Fibroblast of lung (primary cell): ENCODE measurements around the gene MICOS13. TPM values are rescaled to one million over a fixed set of nuclear protein-coding genes. Genes with fewer than 3 reads are reported as not detected.

Experiments
- DNase-seq, 2 donors: peaks; one replicate each; pipeline versions ENCODE4 v3.0.0 to v3.0.0-alpha.2; 2010; ENCODE audit warnings: low read depth in 2 of 2
- H2AFZ ChIP-seq: 2 replicates; pipeline ENCODE4 v1.5.1; 2012; ENCODE audit warnings: low read length, control low read depth, inconsistent platforms
- H3K27ac ChIP-seq: 2 replicates; pipeline ENCODE4 v1.5.1; 2011; ENCODE audit warnings: low read length, control low read depth; ENCODE audit not compliant: insufficient read depth
- H3K27me3 ChIP-seq: 2 replicates; pipeline ENCODE4 v1.5.1; 2011; ENCODE audit warnings: mild to moderate bottlenecking, low read length; ENCODE audit not compliant: control insufficient read depth, insufficient read depth
- H3K36me3 ChIP-seq: 2 replicates; pipeline ENCODE4 v1.5.1; 2011; ENCODE audit warnings: low read length; ENCODE audit not compliant: control insufficient read depth, insufficient read depth
- H3K4me1 ChIP-seq: 2 replicates; pipeline ENCODE4 v1.5.1; 2011; ENCODE audit warnings: low read length; ENCODE audit not compliant: control insufficient read depth, insufficient read depth; ENCODE audit errors: extremely low read depth
- H3K4me2 ChIP-seq: 2 replicates; pipeline ENCODE4 v1.5.1; 2011; ENCODE audit warnings: low read length, control low read depth; ENCODE audit not compliant: insufficient read depth; ENCODE audit errors: extremely low read depth
- H3K4me3 ChIP-seq, 4 experiments: fragments of 200-600 bp in 1 of 4; sonication (generic) in 1 of 4; replicated peaks in 1 of 4; 2 replicates each; pipeline ENCODE4 v1.5.1; 2011 to 2016; ENCODE audit warnings: low read length in 4 of 4, low read depth in 3 of 4, mild to moderate bottlenecking in 3 of 4, control low read depth in 2 of 4, inconsistent platforms in 1 of 4, mixed read lengths in 1 of 4; ENCODE audit not compliant: insufficient read depth in 1 of 4; ENCODE audit errors: control extremely low read depth in 1 of 4
- H3K79me2 ChIP-seq: 2 replicates; pipeline ENCODE4 v1.5.1; 2012; ENCODE audit warnings: mild to moderate bottlenecking, low read length, inconsistent platforms; ENCODE audit not compliant: control insufficient read depth, insufficient read depth
- H3K9ac ChIP-seq: 2 replicates; pipeline ENCODE4 v1.5.1; 2011; ENCODE audit warnings: mild to moderate bottlenecking, low read length, control low read depth; ENCODE audit not compliant: insufficient read depth
- H3K9me3 ChIP-seq: 2 replicates; pipeline ENCODE4 v1.5.1; 2012; ENCODE audit warnings: low read depth, low read length; ENCODE audit not compliant: control insufficient read depth, insufficient read depth
- H4K20me1 ChIP-seq: 2 replicates; pipeline ENCODE4 v1.5.1; 2011; ENCODE audit warnings: low read length; ENCODE audit not compliant: control insufficient read depth, insufficient read depth; ENCODE audit errors: extremely low read depth
- EZH2 ChIP-seq: IDR thresholded peaks from 2 replicates; pipeline ENCODE4 v1.5.1; 2012; ENCODE audit warnings: low read length, control low read depth, mild to moderate bottlenecking; ENCODE audit errors: missing control alignments
- polyA plus RNA-seq, 2 donors: library from polyadenylated mRNA; depleted of rRNA in 1 of 2; stranded (reverse) in 1 of 2; unstranded in 1 of 2; fragments of >200 nt; gene quantifications; 2 replicates each; pipeline ENCODE4 v1.2.1, GENCODE V29; 2011 to 2012; ENCODE audit warnings: missing spikeins in 1 of 2
- total RNA-seq: library from RNA; depleted of rRNA; stranded (reverse); fragments of >200 nt; gene quantifications from 2 replicates; pipeline ENCODE4 v1.2.1, GENCODE V29; 2014
- TF ChIP-seq, protein P1 (sequence below), 2 donors: IDR thresholded peaks in 1 of 2; conservative IDR thresholded peaks in 1 of 2; 1 replicate in 1 of 2; 2 replicates in 1 of 2; pipeline ENCODE4 v1.5.1; 2011 to 2012; ENCODE audit warnings: low read length in 2 of 2, control low read depth in 1 of 2, inconsistent platforms in 1 of 2, low read depth in 1 of 2, mild to moderate bottlenecking in 1 of 2

The MICOS13 gene
- total and polyA plus RNA-seq, 2 donors (not counting 1 experiment from before 2014, with no cell fraction given): 20.8 to 73.5 TPM

DNA sequence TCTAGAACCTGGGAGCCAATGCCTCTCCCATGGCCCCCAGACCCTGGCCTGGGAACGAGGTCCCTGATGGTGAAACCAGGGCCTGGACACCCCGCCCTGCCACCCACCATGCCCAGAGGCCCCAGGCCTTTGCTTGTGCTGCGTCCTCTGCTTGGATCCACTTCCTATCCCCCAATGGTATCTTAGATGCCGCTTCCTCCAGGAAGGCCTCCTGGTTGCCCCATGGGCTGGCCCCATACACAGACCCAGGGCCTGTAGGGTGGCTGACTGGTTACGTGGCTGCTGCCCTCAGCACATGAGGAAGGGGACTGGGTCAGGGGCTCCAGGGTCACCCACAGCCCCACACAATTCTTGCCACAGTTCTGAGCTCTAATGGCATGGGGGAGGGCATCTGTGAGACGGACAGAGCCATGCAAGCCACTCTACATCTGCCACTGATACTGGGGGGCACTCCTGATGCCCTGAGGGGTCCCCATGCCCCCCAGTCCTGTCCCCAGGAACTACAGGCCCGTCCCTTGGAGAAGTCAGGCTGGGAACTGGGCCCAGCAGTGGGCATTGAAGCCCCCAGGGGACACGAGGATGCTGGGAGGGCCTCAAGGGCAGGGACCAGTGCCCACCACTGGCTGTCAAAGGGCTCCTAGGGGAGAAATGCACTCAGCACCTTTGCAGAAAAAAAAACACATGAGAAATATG lies 14.8 kb upstream of the MICOS13 start:
- TF ChIP-seq, protein P1, sequence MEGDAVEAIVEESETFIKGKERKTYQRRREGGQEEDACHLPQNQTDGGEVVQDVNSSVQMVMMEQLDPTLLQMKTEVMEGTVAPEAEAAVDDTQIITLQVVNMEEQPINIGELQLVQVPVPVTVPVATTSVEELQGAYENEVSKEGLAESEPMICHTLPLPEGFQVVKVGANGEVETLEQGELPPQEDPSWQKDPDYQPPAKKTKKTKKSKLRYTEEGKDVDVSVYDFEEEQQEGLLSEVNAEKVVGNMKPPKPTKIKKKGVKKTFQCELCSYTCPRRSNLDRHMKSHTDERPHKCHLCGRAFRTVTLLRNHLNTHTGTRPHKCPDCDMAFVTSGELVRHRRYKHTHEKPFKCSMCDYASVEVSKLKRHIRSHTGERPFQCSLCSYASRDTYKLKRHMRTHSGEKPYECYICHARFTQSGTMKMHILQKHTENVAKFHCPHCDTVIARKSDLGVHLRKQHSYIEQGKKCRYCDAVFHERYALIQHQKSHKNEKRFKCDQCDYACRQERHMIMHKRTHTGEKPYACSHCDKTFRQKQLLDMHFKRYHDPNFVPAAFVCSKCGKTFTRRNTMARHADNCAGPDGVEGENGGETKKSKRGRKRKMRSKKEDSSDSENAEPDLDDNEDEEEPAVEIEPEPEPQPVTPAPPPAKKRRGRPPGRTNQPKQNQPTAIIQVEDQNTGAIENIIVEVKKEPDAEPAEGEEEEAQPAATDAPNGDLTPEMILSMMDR (conservative IDR thresholded peaks at IDR 0.05 in 1 of 2, IDR thresholded peaks at IDR 0.05 in 1 of 2; ENCODE audit: low read depth in 1 of 2, low read length in 2 of 2): no peak
- no peak for TF ChIP-seq EZH2
- peaks cover 56% of the 10 kb centered on the region for H3K36me3 ChIP-seq
- peaks cover 2% of the 10 kb centered on the region for H3K4me1 ChIP-seq
- H3K27ac ChIP-seq: no peak overlapping the region
- peaks cover 62% of the 10 kb centered on the region for H3K79me2 ChIP-seq
- no peaks in the 10 kb centered on the region for H3K27me3 ChIP-seq
- no peak overlapping the region for H3K4me2 ChIP-seq
- H3K4me3 ChIP-seq: no peak overlapping the region
- H3K9ac ChIP-seq: no peak overlapping the region
- no peaks in the 10 kb centered on the region for H3K9me3 ChIP-seq
- no peak overlapping the region for H2AFZ ChIP-seq
- no peaks in the 10 kb centered on the region for H4K20me1 ChIP-seq
- DNase-seq: no peak

DNA sequence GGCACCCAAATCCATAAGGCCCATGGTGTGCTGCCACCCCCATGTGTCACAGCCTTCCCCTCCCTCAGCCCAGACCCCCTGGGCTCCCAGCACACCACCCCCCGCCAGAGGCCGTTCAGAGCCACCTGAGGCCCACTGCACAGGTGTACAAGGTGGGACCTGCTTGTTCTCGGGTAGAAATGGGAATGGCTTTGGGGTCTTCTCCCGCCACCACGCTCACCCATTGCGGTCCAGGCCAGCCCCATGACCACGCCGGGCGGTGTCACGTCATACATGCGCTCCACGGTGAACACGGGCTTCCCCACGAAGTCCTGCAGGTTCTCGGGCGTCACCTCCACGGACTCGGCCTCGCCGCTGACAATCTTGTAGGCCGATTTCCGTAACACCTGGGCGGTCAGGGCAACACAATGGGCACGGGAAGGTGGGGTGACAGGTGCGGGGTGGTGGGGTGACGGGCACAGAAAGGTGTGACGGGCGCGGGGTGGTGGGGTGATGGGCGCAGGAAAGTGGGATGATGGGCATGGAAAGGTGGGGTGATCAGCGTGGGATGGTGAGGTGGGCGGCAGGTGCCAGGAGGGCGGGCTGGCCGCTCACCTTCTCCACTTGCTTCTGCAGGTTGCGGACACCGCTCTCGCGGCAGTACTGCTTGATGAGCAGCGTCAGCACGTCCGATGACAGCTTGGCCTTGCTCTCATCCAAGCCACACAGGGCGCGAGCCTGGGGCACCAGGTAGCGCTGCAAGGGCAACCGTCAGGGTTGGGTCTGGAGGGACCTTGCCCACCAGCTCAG lies 14.0 kb upstream of the MICOS13 start:
- peaks cover 56% of the 10 kb centered on the region for H3K36me3 ChIP-seq
- no peak overlapping the region for H3K4me3 ChIP-seq
- DNase-seq: no peak
- no peak for TF ChIP-seq EZH2
- TF ChIP-seq, protein P1 (conservative IDR thresholded peaks at IDR 0.05 in 1 of 2, IDR thresholded peaks at IDR 0.05 in 1 of 2; ENCODE audit: low read depth in 1 of 2, low read length in 2 of 2): no peak
- H3K4me2 ChIP-seq: no peak overlapping the region
- no peak overlapping the region for H3K27ac ChIP-seq
- no peaks in the 10 kb centered on the region for H3K27me3 ChIP-seq
- H3K9ac ChIP-seq: no peak overlapping the region
- no peak overlapping the region for H2AFZ ChIP-seq
- H3K9me3 ChIP-seq: no peaks in the 10 kb centered on the region
- H3K4me1 ChIP-seq: peaks cover 2% of the 10 kb centered on the region
- no peaks in the 10 kb centered on the region for H4K20me1 ChIP-seq
- H3K79me2 ChIP-seq: peaks cover 62% of the 10 kb centered on the region

DNA sequence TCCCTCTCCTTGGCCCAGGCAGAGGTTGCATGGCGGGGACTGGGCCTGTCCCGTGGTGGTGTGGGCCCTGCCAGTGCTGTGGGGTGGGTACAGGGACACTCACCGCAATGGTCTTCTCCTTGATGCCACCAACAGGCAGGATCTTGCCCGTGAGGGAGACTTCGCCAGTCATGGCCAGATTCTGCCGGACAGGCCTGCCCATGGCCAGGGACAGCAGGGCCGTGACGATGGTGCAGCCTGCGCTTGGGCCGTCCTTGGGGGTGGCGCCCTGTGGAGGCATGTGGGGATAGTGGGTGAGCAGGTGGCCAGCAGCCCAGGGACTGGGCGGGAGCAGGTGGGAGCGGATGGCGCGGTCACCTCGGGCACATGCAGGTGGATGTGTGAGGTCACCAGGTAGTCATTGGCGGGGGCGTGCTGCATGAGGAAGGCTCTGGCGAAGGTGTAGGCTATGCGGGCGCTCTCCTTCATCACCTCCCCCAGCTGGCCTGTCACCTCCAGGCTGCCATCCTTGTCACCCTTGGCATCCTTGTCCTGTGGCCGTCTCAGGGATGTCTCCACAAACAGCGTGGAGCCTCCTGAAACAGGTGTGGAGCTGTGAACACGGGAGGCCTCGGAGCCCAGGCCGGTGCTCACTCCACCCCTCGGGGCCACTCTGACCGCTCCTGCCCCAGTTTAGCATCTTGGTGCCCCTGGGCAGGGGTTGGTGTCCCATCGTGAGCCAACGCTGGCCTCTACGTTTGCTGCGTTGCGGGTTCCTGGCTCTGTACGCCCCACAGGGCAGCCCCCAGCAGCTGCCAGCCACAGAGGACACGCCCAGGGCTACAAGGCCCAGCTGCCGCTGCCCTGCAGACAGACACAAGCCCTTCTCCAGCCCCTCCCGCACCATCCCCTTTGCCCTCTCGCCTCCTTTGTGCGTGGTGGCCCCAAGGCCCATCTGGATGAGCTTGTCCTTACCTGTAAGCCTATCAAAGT lies 13.2 kb upstream of the MICOS13 start:
- Histone ChIP-seq H3K27me3 (no peaks in the 10 kb centered on the region), H3K27ac (no peak overlapping the region), H3K36me3 (peaks cover 54% of the 10 kb centered on the region), H3K79me2 (peaks cover 62% of the 10 kb centered on the region), H2AFZ (no peak overlapping the region), H3K4me2 (no peak overlapping the region), H3K9ac (no peak overlapping the region), H3K4me3 (no peak overlapping the region), H4K20me1 (no peaks in the 10 kb centered on the region), H3K9me3 (no peaks in the 10 kb centered on the region), H3K4me1 (peaks cover 2% of the 10 kb centered on the region)
- DNase-seq: no peak
- TF ChIP-seq, protein P1 (conservative IDR thresholded peaks at IDR 0.05 in 1 of 2, IDR thresholded peaks at IDR 0.05 in 1 of 2; ENCODE audit: low read depth in 1 of 2, low read length in 2 of 2): no peak
- no peak for TF ChIP-seq EZH2
